GM06990 (cell line): ENCODE measurements around the gene BICD2.

Source experiments
- DNase-seq: peaks from one replicate; pipeline ENCODE4 v3.0.0-alpha.2; 2011; ENCODE audit not compliant: insufficient read length; ENCODE audit errors: extremely low read depth
- H3K27me3 ChIP-seq: replicated peaks from 2 replicates; pipeline ENCODE4 v1.6.0; 2011; ENCODE audit warnings: low read length; ENCODE audit not compliant: control insufficient read depth, insufficient read depth
- H3K36me3 ChIP-seq: 2 replicates; pipeline ENCODE4 v1.5.1; 2011; ENCODE audit warnings: low read length; ENCODE audit not compliant: control insufficient read depth, insufficient read depth
- H3K4me3 ChIP-seq: replicated peaks from 2 replicates; pipeline ENCODE4 v1.5.1; 2011; ENCODE audit warnings: low read depth, mild to moderate bottlenecking, control low read depth, low read length
- TF ChIP-seq, protein P1 (sequence below): IDR thresholded peaks from 2 replicates; pipeline ENCODE4 v1.5.1; 2011; ENCODE audit warnings: low read length, control low read depth, mild to moderate bottlenecking, inconsistent platforms; ENCODE audit not compliant: insufficient read depth, poor library complexity, severe bottlenecking

The BICD2 gene

GRCh38 chr9:92740446-92740961 is 24.1 kb downstream of the BICD2 start:
- H3K4me3 ChIP-seq: peak overlapping the region; percentile 1; the same call in 1 of the 2 replicates
- H3K27me3 ChIP-seq: no peaks in the 10 kb centered on the region
- TF ChIP-seq, protein P1, sequence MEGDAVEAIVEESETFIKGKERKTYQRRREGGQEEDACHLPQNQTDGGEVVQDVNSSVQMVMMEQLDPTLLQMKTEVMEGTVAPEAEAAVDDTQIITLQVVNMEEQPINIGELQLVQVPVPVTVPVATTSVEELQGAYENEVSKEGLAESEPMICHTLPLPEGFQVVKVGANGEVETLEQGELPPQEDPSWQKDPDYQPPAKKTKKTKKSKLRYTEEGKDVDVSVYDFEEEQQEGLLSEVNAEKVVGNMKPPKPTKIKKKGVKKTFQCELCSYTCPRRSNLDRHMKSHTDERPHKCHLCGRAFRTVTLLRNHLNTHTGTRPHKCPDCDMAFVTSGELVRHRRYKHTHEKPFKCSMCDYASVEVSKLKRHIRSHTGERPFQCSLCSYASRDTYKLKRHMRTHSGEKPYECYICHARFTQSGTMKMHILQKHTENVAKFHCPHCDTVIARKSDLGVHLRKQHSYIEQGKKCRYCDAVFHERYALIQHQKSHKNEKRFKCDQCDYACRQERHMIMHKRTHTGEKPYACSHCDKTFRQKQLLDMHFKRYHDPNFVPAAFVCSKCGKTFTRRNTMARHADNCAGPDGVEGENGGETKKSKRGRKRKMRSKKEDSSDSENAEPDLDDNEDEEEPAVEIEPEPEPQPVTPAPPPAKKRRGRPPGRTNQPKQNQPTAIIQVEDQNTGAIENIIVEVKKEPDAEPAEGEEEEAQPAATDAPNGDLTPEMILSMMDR: no peak
- peak; percentile 47 for DNase-seq
- H3K36me3 ChIP-seq: no peaks in the 10 kb centered on the region; the same call in 1 of the 2 replicates

DNA sequence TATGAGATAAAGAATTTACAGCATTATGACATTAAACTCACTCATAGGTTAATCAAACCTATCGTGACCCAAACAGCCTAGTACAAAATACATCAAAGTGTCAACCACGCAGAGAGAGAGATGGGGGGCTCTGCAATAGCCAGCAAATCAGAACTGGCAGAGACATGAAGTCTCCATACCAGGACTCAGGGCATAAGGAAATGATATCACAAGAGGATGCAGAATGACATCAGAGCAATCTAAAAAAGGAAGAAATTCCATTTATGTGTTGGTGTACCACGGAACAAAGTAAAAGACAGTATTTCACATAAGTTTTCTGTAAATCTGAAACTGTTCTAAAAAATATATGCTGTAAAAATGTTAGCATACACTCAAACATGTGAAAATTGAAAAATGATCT is 24.6 kb downstream of the BICD2 start:
- Histone ChIP-seq H3K36me3 (no peaks in the 10 kb centered on the region; the same call in 1 of the 2 replicates), H3K27me3 (no peaks in the 10 kb centered on the region), H3K4me3 (no peak overlapping the region)
- DNase-seq: no peak
- TF ChIP-seq, protein P1: no peak

DNA sequence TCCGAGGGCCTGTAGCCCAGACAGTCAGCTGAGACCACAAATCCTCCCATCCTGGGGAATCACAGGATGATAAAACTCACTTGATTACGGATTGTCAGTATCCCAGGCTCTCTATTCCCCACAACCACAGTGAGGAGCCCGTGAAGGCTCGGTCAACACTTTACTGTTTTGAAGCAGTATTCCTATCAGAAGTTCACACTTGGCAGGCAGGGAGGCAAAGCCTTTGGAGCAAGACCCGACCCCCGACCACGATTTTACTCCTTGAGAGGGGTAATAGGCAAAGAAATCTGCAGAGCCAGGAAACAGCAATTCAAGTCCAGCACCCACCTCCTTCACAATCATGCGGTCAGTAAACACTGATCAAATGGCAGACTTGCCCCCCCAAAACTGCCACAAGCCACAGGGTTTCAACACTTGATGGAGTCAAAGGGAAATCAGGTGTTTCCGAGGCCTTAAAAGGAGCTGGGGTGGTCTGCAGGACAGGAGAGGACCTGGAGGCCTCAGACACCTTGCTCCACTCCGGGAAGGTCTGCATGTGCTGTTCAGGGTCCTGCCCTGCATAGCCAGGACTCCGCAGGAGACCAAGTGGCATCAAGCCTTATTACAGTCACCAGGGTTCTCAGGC is 25.2 kb downstream of the BICD2 start:
- no peak overlapping the region for H3K4me3 ChIP-seq
- H3K36me3 ChIP-seq: no peaks in the 10 kb centered on the region; the same call in 1 of the 2 replicates
- TF ChIP-seq, protein P1: no peak
- H3K27me3 ChIP-seq: no peaks in the 10 kb centered on the region
- DNase-seq: no peak

- Histone ChIP-seq H3K4me3 (no peak overlapping the region), H3K27me3 (no peaks in the 10 kb centered on the region), H3K36me3 (no peaks in the 10 kb centered on the region; the same call in 1 of the 2 replicates)
- TF ChIP-seq, protein P1: no peak
- DNase-seq: no peak
Measured at GRCh38 chr9:92738661-92739081, 26.0 kb downstream of the BICD2 start.

DNA sequence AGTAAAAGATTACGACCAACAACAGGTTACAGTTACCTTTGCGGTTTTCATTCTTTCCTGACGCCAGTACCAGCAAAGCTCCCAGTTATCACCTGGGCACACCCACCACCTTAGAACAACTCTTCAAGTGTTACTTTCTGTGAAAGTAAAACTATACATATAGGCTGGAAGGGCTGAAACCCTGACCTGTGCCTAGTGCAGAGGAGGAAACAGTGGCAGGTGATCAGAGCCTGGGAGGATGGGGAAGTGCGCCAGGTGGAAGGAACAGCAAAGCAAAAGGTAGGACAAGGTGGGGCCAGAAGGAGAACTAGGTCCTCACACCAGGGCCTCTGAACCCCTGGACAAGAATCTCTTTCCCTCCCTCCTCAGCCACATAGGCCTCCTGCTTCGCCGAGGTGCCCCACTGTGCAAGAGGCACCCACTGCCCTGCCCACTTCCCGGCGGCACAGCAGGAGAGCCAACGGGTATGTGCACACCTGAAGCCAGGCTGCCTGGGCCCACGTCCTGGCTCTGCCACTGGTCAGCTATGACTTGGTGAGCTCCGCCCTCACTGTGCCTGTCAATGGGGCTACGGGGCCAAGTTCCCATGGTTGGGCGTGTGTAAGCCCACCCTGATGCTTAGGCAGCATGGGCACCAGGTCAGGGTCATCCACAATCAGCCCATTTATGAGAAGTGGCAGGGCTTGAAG is 26.9 kb downstream of the BICD2 start:
- H3K27me3 ChIP-seq: no peaks in the 10 kb centered on the region
- no peaks in the 10 kb centered on the region; the same call in 1 of the 2 replicates for H3K36me3 ChIP-seq
- no peak overlapping the region for H3K4me3 ChIP-seq
- TF ChIP-seq, protein P1: no peak
- DNase-seq: no peak
